Hematopoietic multipotent progenitor cell treated with erythropoietin and hydrocortisone succinate and interleukin-3 and kit ligand, for 4 days (in vitro differentiated cells): ENCODE results near the gene DALRD3.

Source experiments
- DNase-seq: peaks from one replicate; pipeline ENCODE4 v3.0.0-alpha.2; 2015

The DALRD3 gene

DNA sequence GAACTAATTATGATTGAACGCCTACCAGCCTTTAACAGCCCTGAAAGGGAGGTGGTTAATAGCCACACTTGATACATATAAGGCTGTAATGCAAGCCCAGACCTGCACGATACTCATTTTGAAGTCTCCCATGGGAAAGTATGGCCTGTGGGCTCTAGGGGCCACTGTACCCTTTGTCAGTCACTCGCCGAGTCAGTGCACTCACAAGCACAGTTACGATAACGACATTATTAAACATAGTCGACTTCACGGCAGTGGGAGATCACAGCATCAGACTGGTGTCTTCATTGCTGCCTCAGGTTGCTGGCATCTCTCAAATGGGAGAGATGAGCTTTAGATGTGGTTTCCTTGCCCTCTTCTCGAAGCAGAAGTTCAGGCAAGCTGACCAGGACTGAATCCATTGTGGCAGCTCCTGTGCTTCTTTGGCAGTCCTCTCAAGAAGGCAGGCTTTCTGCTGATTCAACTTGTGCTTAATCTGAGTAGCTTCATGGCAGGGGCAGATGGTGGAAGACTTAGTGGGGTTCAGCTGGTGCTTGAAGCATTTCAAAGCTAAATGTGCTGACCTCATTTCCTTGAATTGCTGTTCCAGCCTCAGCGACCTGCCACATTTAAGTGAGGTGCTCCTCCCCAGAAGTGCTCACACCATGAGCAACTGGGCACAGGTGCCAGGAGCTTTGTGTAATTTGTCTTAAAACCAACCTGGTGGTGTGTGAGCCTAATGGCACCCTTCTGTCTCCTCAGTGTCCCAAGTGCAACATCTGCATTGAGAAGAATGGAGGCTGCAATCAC is 44.1 kb downstream of the DALRD3 start:
- DNase-seq = no peak

DNA sequence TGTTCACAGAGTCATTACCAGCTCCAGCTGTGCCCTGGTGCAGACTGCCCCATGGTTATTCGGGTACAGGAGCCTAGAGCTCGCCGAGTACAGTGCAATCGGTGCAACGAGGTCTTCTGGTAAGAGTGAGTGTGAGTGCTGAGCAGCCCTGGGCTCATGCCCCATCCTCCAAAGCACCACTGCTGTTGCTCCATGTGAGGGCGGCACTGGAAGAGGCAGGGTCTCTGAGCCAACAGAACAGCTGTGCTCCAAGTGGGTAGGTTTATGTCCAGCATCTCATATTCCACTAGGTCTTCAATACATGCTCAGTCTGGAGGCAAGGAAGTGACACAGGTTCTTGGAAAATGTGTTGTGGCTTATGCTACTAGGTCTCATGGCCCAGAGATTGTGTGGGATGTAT is 47.8 kb downstream of the DALRD3 start:
- DNase-seq = no peak

DNA sequence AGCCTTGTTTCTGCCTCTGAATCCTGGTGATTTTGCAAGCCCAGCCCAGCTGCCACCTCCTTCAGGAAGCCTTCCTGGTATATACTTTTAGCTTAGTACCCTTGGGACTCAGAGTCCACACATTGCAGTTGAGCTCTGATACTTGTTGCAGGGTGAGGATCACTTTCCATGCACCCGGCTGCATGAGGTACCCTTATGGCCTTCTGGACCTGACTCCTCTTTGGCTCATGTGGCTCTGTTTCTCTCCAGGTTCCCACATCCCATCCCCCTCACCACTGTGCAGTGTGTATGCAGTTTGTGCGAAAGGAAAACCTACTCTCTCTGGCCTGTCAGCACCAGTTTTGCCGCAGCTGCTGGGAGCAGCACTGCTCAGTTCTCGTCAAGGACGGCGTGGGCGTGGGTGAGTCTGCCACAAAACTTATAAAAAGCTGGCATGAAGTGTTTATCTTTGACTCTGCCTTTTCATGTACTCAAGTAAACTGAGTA is 51.5 kb downstream of the DALRD3 start:
- DNase-seq = no peak

DNA sequence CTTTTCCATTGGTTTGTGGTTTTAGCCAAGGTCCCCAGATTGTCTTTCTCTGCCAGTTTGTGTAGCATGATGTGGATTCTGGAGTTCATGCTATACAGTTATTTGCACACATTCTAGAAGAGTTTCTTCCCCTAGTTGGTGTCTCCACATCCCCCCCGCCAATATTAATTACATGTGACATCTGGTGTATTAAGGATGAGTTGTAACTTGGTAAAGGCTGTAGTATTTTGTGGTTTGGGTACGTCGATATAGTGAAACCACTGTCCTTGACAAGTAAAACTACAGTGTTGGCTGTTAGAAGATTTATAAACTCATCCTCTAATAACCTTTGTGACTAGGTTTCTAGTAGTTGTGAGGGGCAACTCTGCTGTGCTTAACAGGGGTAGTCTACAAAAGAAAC is 52.0 kb downstream of the DALRD3 start:
- DNase-seq = no peak
